Activated naive CD8-positive, alpha-beta T cell treated with anti-CD3 and anti-CD28 coated beads for 36 hours (primary cell): ENCODE results near the gene MYCBPAP. TPM values are rescaled to one million over a fixed set of nuclear protein-coding genes. Genes with fewer than 3 reads are reported as not detected.

Experiments used
- DNase-seq: peaks from one replicate; pipeline ENCODE4 v3.0.0; 2021
- H3K27ac Mint-ChIP-seq: one replicate; pipeline ENCODE4 v1.8.0; 2022; ENCODE audit warnings: mild to moderate bottlenecking, moderate library complexity, mixed read lengths
- H3K27me3 Mint-ChIP-seq: one replicate; pipeline ENCODE4 v1.8.0; 2022; ENCODE audit warnings: mild to moderate bottlenecking, mixed read lengths
- H3K36me3 Mint-ChIP-seq: one replicate; pipeline ENCODE4 v1.8.0; 2021; ENCODE audit warnings: mild to moderate bottlenecking, mixed read lengths
- H3K4me1 Mint-ChIP-seq: one replicate; pipeline ENCODE4 v1.8.0; 2021; ENCODE audit warnings: mixed read lengths
- H3K4me3 Mint-ChIP-seq: one replicate; pipeline ENCODE4 v1.8.0; 2022; ENCODE audit warnings: mild to moderate bottlenecking, moderate library complexity, mixed read lengths
- H3K9me3 Mint-ChIP-seq: one replicate; pipeline ENCODE4 v1.8.0; 2022; ENCODE audit warnings: mixed read lengths
- total RNA-seq, 2 experiments: library from RNA; stranded (reverse); gene quantifications; one replicate each; pipeline ENCODE4 v1.2.3, GENCODE V29; 2021

The MYCBPAP gene
- total RNA-seq, 2 experiments from 2014 or later: 0.56 to 1.1 TPM

DNA sequence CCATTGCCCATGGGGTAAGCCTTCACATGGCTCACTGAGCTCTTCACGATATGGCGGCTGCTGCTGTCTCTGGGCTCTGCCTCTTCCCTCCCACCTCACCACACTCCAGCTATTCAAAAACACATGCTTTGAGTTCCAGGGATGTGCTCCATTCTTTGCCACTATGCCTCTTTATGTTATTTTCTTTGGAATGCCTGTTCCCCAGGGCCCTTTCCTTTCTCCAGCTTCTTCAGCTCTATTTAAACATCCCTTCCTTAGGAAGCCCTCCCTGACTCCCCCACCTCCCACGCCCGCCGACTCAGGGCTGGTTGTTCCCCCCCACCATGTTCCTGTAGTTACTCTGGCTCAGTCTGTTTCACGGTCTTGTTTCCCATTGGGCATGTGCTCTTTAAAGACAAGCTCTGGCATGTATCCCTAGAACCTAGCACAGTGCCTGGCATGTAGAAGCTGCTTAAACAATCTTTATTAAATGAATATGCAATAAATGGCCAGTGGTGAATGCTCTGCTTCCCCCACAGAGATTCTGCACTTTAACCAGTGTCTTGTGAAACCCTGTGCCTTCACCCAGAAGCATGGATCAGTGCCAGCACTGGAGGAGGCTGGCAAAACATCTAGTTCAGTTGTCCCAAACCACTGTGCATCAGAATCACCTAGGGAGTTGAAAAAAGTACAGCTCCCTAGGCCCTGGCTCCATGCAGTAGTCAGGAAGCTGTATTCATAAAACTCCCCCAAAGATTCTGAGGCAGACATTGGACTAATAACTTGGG, 6.9 kb downstream of the MYCBPAP start:
- no peaks in the 10 kb centered on the region for H3K27me3 Mint-ChIP-seq
- DNase-seq: no peak
- H3K36me3 Mint-ChIP-seq: no peaks in the 10 kb centered on the region
- no peaks in the 10 kb centered on the region for H3K9me3 Mint-ChIP-seq
- H3K4me3 Mint-ChIP-seq: no peak overlapping the region
- H3K27ac Mint-ChIP-seq: no peak overlapping the region
- peaks cover 17% of the 10 kb centered on the region for H3K4me1 Mint-ChIP-seq

DNA sequence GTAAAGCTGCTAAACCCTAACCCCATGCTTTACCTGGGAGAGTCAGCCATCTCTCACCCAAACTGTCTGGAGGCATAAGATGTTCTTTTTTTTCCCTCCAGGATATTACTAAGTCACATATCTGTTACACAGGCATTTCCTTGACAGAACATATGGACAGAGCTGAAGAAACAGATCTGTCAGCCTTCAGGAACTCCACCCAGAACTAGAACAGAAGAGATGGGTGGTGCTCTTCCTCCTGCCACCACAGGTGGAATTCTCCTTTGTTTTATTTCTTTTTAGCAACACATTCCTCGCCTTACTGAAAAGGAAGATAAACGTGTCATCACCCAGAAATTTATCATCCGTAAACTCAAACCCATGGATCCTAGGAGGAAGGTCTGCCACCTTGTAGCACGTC, 8.8 kb downstream of the MYCBPAP start:
- Mint-ChIP-seq H3K4me3 (no peak overlapping the region), H3K27ac (no peak overlapping the region), H3K36me3 (no peaks in the 10 kb centered on the region), H3K27me3 (no peaks in the 10 kb centered on the region), H3K4me1 (peaks cover 2% of the 10 kb centered on the region), H3K9me3 (no peaks in the 10 kb centered on the region)
- DNase-seq: no peak

DNA sequence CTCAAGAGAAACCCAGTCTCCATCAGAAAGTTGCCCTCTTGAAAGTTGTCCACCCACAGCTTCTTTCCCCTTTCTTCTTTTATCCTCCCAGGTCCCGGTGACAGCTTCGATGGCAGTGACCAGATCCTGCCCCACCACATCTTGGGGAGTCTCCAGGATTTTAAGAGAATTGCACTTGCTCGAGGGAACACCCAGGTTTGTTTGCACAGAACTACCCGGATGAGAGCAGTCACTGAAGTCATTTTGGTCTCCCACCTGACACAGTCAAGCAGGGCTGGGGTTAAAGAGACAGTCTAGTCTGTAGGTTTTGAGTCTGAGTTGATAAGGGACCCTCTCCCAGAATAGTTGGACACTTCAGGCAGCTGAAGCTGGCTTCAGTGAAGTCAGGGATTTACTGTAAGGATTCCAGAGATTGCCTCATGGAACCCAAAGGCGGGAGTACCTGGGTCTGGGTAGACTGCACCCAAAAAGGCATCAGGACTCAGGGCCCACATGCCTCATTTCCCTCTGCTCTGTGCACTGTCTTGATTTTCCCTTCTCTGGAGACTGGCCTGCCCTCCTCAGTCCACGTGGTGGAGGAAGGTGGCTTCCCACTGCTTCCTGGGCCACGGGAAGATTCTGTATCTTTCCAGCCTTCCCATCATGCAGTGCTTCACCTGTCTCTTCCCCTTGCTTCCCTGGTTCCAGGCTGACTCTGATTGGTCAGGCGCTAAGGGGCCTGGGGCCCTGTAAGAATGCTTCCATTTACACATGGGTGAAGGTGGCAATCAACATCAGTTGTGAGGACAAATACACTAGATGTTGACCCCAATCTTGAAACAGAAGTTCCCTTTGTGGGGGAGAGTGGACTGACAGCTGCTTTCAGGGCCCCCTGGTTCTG, 9.5 kb downstream of the MYCBPAP start:
- Mint-ChIP-seq H3K4me1 (no peaks in the 10 kb centered on the region), H3K36me3 (no peaks in the 10 kb centered on the region), H3K27me3 (no peaks in the 10 kb centered on the region), H3K9me3 (no peaks in the 10 kb centered on the region), H3K27ac (no peak overlapping the region), H3K4me3 (no peak overlapping the region)
- DNase-seq: no peak

DNA sequence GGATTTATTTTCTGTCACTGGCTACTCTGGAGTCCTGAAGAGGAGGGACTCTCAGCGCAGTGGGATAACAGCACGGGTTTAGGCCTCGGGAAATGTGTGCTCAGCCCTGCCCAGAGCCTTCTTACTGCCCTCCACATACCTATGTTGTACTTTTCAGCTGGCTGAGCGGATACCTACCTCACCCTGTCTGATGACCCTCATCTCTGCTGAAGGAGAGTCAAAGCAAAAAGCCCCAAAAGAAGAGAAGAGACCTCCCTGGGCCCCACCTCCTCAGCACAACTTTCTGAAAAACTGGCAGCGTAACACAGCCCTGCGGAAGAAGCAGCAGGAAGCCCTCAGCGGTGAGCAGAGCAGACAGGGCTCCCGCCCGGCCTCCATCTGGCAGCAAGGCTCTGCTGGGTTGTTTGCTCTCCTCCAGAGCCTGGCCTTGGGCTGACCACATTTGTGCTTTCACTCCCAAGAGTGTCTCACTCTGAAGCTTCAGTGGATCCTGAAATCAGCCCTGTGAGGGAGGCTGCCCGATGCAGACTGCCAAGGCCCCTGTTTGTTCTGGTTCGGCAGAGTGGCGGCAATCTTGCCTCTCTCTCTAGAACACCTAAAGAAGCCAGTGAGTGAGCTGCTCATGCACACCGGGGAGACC, 10.3 kb downstream of the MYCBPAP start:
- Mint-ChIP-seq H3K4me1 (no peaks in the 10 kb centered on the region), H3K27ac (no peak overlapping the region), H3K9me3 (no peaks in the 10 kb centered on the region), H3K36me3 (no peaks in the 10 kb centered on the region), H3K4me3 (no peak overlapping the region), H3K27me3 (no peaks in the 10 kb centered on the region)
- DNase-seq: no peak

DNA sequence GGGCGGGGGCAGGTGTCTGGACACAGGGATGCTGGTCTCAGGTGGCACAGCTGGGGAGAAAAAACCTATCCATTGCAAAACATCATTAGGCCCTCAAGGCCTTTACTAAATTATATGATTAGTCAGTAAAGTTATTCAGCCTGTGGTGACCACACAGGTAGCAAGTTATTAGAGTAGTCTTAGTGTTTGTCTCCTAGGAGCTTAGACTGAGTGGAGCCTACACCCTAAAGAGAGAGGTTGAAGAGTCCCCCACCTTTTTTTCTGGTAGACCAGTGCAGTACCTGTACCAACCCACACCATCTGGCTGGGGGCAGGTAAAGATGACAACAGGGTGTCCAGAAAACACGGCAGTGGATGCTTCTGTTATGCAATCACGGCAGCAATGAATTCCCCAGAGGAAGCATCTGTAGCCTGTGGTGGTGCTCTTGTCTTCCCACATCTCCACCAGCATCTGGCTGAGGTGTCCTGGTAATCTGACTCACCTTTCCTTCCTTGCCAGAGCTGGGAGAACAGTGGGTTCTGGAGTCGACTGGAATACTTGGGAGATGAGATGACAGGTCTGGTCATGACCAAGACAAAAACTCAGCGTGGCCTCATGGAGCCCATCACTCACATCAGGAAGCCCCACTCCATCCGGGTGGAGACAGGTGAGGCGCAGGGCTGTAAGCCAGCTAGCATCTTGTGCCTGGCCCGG, 11.0 kb downstream of the MYCBPAP start:
- H3K4me1 Mint-ChIP-seq: no peaks in the 10 kb centered on the region
- DNase-seq: no peak
- H3K27me3 Mint-ChIP-seq: no peaks in the 10 kb centered on the region
- no peaks in the 10 kb centered on the region for H3K36me3 Mint-ChIP-seq
- H3K9me3 Mint-ChIP-seq: no peaks in the 10 kb centered on the region
- H3K4me3 Mint-ChIP-seq: no peak overlapping the region
- no peak overlapping the region for H3K27ac Mint-ChIP-seq

DNA sequence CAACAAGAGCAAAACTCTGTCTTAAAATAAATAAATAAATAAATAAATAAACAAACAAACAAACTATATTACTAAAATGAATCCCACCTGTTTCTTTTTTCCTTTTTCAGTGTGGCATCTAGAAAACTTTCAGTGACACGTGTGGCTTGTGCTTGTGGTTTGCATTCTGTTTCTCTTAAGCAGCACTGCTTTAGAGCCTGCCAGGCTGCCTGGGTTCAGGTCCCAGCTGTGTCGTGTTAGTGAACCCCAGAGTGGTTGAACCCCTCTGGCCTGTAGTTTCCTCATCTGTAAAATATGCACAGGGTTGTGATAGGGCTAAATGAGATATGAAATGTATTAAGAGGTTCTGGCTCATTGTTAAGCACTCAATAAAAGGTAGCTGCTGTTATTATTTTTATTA, 12.2 kb downstream of the MYCBPAP start:
- Mint-ChIP-seq H3K4me3 (no peak overlapping the region), H3K27ac (no peak overlapping the region), H3K4me1 (no peaks in the 10 kb centered on the region), H3K9me3 (no peaks in the 10 kb centered on the region), H3K27me3 (no peaks in the 10 kb centered on the region), H3K36me3 (no peaks in the 10 kb centered on the region)
- DNase-seq: no peak

DNA sequence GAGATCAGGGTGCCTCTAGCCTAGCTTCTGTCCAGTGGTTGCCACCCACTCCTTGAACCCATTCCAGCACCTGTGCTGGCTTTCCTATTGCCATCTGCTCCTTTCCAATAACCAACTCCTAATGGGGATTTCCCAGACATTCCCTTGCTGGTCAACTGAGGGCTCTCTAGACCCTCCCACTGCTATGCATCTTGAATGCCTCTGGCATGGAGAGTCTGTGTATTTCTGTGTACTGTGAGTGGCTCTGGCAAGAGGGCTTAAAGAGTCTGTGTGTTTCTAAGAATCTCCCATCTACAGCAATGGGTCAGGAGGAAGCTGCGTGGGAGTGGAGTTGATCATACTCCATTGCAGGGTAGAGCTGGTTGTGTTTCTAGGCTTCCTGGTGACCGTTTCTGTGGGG, 13.3 kb downstream of the MYCBPAP start:
- Mint-ChIP-seq H3K27ac (no peak overlapping the region), H3K27me3 (no peaks in the 10 kb centered on the region), H3K9me3 (no peaks in the 10 kb centered on the region), H3K4me1 (no peaks in the 10 kb centered on the region), H3K36me3 (no peaks in the 10 kb centered on the region), H3K4me3 (no peak overlapping the region)
- no peak for DNase-seq

DNA sequence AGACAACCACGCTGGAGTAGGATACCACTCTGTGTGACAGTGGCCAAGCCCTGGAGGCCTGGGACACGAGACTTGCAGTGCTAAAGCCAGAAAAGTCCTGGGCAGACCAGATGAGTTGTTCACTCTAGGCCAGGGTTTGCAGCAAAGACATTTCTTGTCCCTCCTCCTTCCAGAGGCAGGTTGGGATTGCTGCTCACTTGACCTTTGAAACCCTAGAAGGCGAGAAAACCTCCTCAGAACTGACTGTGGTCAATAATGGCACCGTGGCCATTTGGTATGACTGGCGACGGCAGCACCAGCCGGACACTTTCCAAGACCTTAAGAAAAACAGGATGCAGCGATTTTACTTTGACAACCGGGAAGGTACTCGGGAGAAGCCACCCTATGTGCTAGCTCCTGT, 14.5 kb downstream of the MYCBPAP start:
- no peaks in the 10 kb centered on the region for H3K27me3 Mint-ChIP-seq
- no peak for DNase-seq
- H3K9me3 Mint-ChIP-seq: no peaks in the 10 kb centered on the region
- no peaks in the 10 kb centered on the region for H3K4me1 Mint-ChIP-seq
- H3K4me3 Mint-ChIP-seq: no peak overlapping the region
- H3K36me3 Mint-ChIP-seq: no peaks in the 10 kb centered on the region
- no peak overlapping the region for H3K27ac Mint-ChIP-seq

DNA sequence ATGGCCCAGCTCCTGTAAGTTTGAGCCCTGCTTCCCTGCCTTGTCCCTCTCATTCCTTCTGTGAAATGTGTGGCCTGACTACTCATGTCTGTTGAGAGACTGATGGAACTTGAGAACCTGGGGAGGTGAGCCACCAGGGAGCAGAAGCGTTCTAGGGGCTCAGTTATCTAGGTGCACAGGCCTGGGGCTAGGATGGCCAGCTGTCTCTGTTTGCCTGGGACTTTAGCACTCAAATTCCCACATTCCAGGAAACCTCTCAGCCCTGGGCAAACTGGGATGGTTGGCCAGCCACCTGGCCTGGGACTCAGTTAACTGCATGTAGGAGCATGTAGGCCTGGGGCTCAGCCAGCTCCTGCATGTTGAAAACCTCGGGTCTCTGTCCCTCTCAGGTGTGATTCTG, 15.0 kb downstream of the MYCBPAP start:
- DNase-seq: no peak
- Mint-ChIP-seq H3K4me1 (no peaks in the 10 kb centered on the region), H3K27ac (no peak overlapping the region), H3K36me3 (no peaks in the 10 kb centered on the region), H3K4me3 (no peak overlapping the region), H3K27me3 (no peaks in the 10 kb centered on the region), H3K9me3 (no peaks in the 10 kb centered on the region)

DNA sequence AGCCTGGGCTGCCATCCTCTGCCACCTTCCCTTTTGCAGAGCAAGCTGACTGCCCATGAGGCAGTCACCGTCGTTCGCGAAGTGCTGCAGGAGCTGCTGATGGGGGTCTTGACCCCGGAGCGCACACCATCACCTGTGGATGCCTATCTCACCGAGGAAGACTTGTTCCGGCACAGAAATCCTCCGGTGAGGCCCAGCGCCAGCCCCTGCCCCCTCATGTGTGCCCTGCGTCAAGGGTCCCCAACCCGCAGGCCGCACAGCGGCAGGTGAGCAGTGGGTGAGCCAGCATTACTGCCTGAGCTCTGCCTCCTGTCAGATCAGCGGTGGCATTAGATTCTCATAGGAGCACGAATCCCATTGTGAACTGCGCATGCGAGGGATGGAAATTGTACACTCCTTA, 16.6 kb downstream of the MYCBPAP start:
- Mint-ChIP-seq H3K4me1 (no peaks in the 10 kb centered on the region), H3K4me3 (no peak overlapping the region), H3K27ac (no peak overlapping the region), H3K9me3 (no peaks in the 10 kb centered on the region), H3K36me3 (no peaks in the 10 kb centered on the region), H3K27me3 (peaks cover 16% of the 10 kb centered on the region)
- DNase-seq: no peak

DNA sequence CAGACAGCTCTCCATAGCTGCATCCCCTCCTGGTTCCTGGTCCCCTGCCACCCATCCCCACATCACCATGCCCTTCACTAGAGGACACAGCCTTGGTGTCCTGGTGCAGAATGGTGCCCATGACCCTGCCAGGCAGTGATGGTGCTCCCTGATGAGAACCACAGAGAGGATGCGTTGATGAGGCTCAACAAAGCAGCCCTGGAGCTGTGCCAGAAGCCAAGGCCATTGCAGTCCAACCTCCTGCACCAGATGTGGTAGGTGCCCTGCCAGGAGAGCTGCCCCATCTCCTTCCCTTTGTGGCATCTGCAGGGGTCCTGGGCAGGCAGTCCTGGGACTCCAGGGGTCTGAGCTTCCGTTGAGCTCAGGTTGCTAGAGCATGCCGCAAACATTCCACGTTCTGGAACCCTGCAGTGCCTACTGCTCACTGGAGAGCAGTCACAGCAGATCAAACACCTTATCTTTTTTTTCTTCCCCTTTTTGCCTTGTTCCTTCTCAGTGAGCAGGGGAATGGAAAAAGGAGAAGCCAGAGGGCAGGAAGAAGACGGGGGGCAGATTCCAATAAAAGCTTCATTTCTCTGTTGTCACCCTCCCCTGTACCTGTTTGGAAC, 19.0 kb downstream of the MYCBPAP start:
- no peaks in the 10 kb centered on the region for H3K9me3 Mint-ChIP-seq
- no peak for DNase-seq
- H3K36me3 Mint-ChIP-seq: no peaks in the 10 kb centered on the region
- no peaks in the 10 kb centered on the region for H3K4me1 Mint-ChIP-seq
- peaks cover 40% of the 10 kb centered on the region for H3K27me3 Mint-ChIP-seq
- H3K27ac Mint-ChIP-seq: no peak overlapping the region
- no peak overlapping the region for H3K4me3 Mint-ChIP-seq

DNA sequence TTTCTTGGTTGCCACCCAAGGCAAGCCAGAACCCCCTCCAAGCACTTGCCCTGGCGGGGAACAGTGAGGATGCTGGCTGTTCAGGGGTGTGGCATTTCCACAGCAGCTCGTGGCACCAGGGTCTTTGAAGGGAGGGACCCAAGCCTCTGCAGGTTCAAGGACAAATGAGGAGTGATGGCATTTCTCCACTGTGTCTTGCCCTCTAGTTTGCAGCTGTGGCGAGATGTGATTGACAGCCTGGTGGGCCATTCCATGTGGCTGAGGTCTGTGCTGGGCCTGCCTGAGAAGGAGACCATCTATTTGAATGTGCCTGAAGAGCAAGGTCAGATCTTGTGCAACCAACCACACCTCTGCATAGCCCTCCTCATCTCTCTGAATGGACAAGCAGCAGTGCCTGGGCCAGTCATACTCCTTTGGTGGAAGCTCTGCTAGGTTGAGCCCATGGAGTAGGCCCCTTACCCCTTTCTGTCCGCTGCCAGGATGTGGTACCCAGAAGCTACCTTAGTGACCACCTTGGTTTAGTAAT, 19.8 kb downstream of the MYCBPAP start:
- no peaks in the 10 kb centered on the region for H3K36me3 Mint-ChIP-seq
- H3K9me3 Mint-ChIP-seq: no peaks in the 10 kb centered on the region
- H3K27ac Mint-ChIP-seq: no peak overlapping the region
- no peak for DNase-seq
- no peak overlapping the region for H3K4me3 Mint-ChIP-seq
- no peaks in the 10 kb centered on the region for H3K4me1 Mint-ChIP-seq
- peaks cover 47% of the 10 kb centered on the region for H3K27me3 Mint-ChIP-seq

DNA sequence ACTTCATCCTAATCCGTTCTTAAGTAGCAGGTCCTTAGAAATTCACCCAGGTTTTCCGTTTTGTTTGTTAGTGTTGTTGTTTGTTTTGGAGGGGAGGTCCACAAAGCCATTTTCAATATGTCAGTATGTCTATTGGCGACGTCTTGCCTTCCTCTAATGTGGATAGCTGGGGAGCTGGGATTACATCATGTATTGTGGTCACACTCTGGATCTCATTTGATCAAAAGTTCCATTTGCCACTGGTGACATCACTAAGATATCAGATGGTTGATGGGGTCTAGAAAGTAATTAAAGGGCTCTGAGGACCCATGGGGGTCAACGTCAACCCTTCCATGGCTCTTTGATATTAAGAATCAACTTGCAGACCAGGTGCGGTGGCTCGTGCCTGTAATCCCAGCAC, 21.6 kb downstream of the MYCBPAP start:
- Mint-ChIP-seq H3K4me3 (no peak overlapping the region), H3K9me3 (no peaks in the 10 kb centered on the region), H3K36me3 (no peaks in the 10 kb centered on the region), H3K4me1 (peaks cover 13% of the 10 kb centered on the region), H3K27ac (no peak overlapping the region), H3K27me3 (peaks cover 64% of the 10 kb centered on the region)
- DNase-seq: no peak

DNA sequence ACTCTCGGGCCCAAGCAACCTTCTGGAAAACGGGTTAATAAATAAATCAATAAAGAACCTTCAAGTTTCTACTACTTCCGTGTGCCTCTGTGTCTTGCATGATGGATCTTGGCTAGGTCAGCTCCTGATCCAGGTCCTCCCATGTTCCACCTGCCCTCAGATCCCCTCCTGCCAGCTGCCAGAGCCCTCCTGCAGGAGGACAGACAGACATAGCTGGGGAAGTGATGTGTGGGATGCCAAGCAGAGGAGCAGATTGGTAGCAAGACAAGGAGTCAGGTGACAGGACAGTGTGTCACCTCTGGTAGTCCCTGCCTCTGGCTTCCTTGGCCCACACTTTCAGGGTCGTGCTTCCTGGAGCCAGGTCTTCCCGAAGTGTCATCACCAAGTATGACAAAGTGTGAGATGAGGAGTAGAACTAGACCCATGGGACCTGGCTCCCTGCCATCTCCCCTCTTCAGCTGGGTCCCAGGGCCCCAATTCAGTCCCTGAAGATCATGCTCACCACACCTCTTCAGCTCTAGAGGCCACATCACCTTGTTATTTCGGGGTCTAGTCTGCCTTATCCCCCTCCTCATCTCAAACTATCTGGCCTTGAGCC, 23.3 kb downstream of the MYCBPAP start:
- no peak for DNase-seq
- Mint-ChIP-seq H3K9me3 (no peaks in the 10 kb centered on the region), H3K4me3 (no peak overlapping the region), H3K27ac (no peak overlapping the region), H3K27me3 (peaks cover 67% of the 10 kb centered on the region), H3K36me3 (no peaks in the 10 kb centered on the region), H3K4me1 (peaks cover 13% of the 10 kb centered on the region)
